ENCODE data around the gene N4BP2L2. TPM values are rescaled to one million over a fixed set of nuclear protein-coding genes. Genes with fewer than 3 reads are reported as not detected.

The N4BP2L2 gene
- total RNA-seq, 4 donors from 2014 or later = 78.7 to 287 (median 127) TPM

GRCh38 chr13:32555613-32556012, 17.0 kb upstream of the N4BP2L2 start:
- Histone ChIP-seq H3K4me3 (no peak overlapping the region), H3K9me3 (no peaks in the 10 kb centered on the region), H3K36me3 (no peaks in the 10 kb centered on the region), H3K27ac (no peak overlapping the region), H3K27me3 (no peaks in the 10 kb centered on the region), H3K4me1 (no peaks in the 10 kb centered on the region)
- 83 to 100% methylated on average over 2 of the region's 2 CpGs for WGBS, 2 donors (ENCODE audit: low coverage in 1 of 2)
- TF ChIP-seq POLR2A (IDR thresholded peaks at IDR 0.05) (no peak), CTCF (IDR thresholded peaks at IDR 0.05) (no peak), POLR2AphosphoS5 (IDR thresholded peaks at IDR 0.05) (no peak), EP300 (IDR thresholded peaks at IDR 0.05) (no peak)
- no peak for ATAC-seq

DNA sequence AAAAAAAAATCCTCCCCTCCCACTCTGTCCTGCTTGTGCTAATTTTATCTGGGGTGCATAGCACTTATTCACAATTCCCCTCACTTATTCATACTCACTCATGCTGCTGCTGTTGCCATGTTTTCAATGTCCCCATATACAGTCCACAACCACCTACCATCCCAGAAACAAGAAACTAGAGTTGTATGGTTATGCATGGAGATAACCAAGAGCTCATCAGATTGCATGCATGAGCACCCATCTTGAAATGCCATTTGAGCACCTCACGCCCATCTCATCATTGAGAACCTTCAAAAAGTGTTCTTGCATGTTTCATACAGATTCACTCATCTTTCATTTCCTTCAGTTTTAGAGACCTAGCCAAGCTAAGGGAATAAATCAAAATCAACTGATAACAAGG, 15.1 kb upstream of the N4BP2L2 start:
- ATAC-seq = no peak
- TF ChIP-seq EP300 (IDR thresholded peaks at IDR 0.05) (no peak), POLR2A (IDR thresholded peaks at IDR 0.05) (no peak), POLR2AphosphoS5 (IDR thresholded peaks at IDR 0.05) (no peak), CTCF (IDR thresholded peaks at IDR 0.05) (no peak)
- Histone ChIP-seq H3K9me3 (no peaks in the 10 kb centered on the region), H3K27ac (no peak overlapping the region), H3K27me3 (no peaks in the 10 kb centered on the region), H3K4me1 (no peaks in the 10 kb centered on the region), H3K4me3 (no peak overlapping the region), H3K36me3 (no peaks in the 10 kb centered on the region)
- 91 to 100% methylated on average over 1 of the region's 1 CpG for WGBS, 2 donors (ENCODE audit: low coverage in 1 of 2)

DNA sequence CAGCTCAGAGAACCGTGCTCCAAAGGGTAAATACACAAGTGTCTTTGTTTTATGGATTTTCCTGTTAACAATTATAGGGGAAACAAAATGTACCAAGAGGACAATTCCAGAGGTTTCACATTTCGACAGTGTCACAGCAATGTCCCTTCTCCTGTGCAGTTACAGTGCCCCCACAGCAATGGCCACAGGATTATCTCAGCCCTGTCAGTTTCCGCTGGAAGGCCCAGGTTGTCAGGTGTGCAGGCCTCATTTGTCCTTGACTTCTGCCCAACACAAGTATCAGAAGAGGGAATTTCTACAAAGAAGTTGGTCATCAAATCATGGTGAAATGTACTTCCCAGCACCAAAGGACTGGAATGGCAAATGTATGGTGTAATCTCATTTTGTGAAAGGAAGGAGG, 11.2 kb upstream of the N4BP2L2 start:
- Histone ChIP-seq H3K36me3 (no peaks in the 10 kb centered on the region), H3K27me3 (no peaks in the 10 kb centered on the region), H3K4me3 (no peak overlapping the region), H3K4me1 (no peaks in the 10 kb centered on the region), H3K27ac (no peak overlapping the region), H3K9me3 (no peaks in the 10 kb centered on the region)
- WGBS, 2 donors (ENCODE audit: low coverage in 1 of 2) = 79 to 87% methylated on average over 2 to 3 of the region's 3 CpGs
- TF ChIP-seq POLR2A (IDR thresholded peaks at IDR 0.05) (no peak), CTCF (IDR thresholded peaks at IDR 0.05) (no peak), EP300 (IDR thresholded peaks at IDR 0.05) (no peak), POLR2AphosphoS5 (IDR thresholded peaks at IDR 0.05) (no peak)
- no peak for ATAC-seq

- Histone ChIP-seq H3K4me3 (no peak overlapping the region), H3K27me3 (no peaks in the 10 kb centered on the region), H3K27ac (no peak overlapping the region), H3K4me1 (no peaks in the 10 kb centered on the region), H3K36me3 (no peaks in the 10 kb centered on the region), H3K9me3 (no peaks in the 10 kb centered on the region)
- TF ChIP-seq CTCF (IDR thresholded peaks at IDR 0.05) = no peak
- no peak for TF ChIP-seq POLR2A (IDR thresholded peaks at IDR 0.05)
- TF ChIP-seq POLR2AphosphoS5 (IDR thresholded peaks at IDR 0.05) = no peak
- ATAC-seq = no peak
- 62 to 86% methylated on average over 2 of the region's 2 CpGs for WGBS, 2 donors (ENCODE audit: low coverage in 1 of 2)
Measured at GRCh38 chr13:32548837-32549236, 10.2 kb upstream of the N4BP2L2 start.

DNA sequence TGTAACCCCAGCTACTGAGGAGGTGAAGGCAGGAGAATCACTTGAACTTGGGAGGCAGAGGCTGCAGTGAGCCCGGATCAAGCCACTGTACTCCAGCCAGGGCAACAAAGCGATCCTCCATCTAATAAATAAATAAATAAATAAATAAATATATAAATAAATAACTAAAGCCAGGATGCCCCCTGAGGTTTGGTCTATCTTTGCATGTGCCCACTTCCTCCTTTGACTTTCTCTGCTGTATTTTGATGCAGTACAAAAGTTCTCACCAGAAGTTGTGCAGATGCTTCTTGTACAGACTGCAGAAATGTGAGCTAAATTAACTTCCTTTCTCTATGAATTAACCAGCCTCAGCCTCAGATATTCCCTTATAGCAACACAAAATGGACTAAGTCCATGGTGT, 6.5 kb upstream of the N4BP2L2 start:
- no peak for TF ChIP-seq POLR2A (IDR thresholded peaks at IDR 0.05)
- TF ChIP-seq CTCF (IDR thresholded peaks at IDR 0.05) = no peak
- no peak for TF ChIP-seq POLR2AphosphoS5 (IDR thresholded peaks at IDR 0.05)
- no peak for TF ChIP-seq EP300 (IDR thresholded peaks at IDR 0.05)
- no peaks in the 10 kb centered on the region for H3K4me1 ChIP-seq
- no peaks in the 10 kb centered on the region for H3K27me3 ChIP-seq
- no peaks in the 10 kb centered on the region for H3K9me3 ChIP-seq
- no peak for ATAC-seq
- no peaks in the 10 kb centered on the region for H3K36me3 ChIP-seq
- H3K4me3 ChIP-seq = no peak overlapping the region
- no peak overlapping the region for H3K27ac ChIP-seq
- WGBS, 2 donors (ENCODE audit: low coverage in 1 of 2) = 100% methylated on average over 1 to 2 of the region's 2 CpGs

All from gastroesophageal sphincter (tissue), 4 donors.